K562 (cell line): ENCODE measurements around the gene SIK1. TPM values are rescaled to one million over a fixed set of nuclear protein-coding genes. Genes with fewer than 3 reads are reported as not detected.
"Not testable (repeated sequence)": the region's sequence is repeated elsewhere in the genome, so short reads cannot be mapped to it uniquely, and the experiment has no call there.

Source experiments
- ATAC-seq: fragments of 200-7000 bp; cut with Tn5 transposase; 3 replicates; pipeline ENCODE4 v1.9.1; 2020; ENCODE audit warnings: moderate library complexity
- BruUV-seq: library from RNA; stranded (reverse); fragments of 400-500 nt; replicated peaks from 2 replicates; lab custom pipeline; 2021; lab: Mats Ljungman, UMichigan
- CTCF ChIA-PET: fragments of 300-600 bp; formaldehyde crosslinking; extraction: SDS; loops from one replicate; lab custom pipeline; 2021; ENCODE audit warnings: low intra/inter-chr PET ratio; lab: Yijun Ruan, JAX
- POLR2A ChIA-PET: fragments of 300-600, 350-650 bp; sonication (Branson Sonifier 250); formaldehyde crosslinking; extraction: SDS; loops from one replicate; lab custom pipeline; 2021; ENCODE audit warnings: antibody characterized with exemption, inconsistent platforms; lab: Yijun Ruan, JAX
- DNase-seq, 4 experiments: peaks; one replicate each; pipeline versions ENCODE4 v3.0.0 to v3.0.0-alpha.2; 2011 to 2018; ENCODE audit warnings: low spot score in 3 of 4, mixed read lengths in 3 of 4; ENCODE audit errors: extremely low read depth in 1 of 4
- FAIRE-seq: peaks from 2 replicates; lab custom pipeline; 2011; peaks lifted over from hg19 to GRCh38; lab: Jason Lieb, UNC
- H2AFZ ChIP-seq: 2 replicates; pipeline ENCODE4 v1.6.0; 2011; ENCODE audit warnings: low read depth, low read length, control low read depth, inconsistent platforms
- H3K27ac ChIP-seq: fragments of 200-600 bp; 3 replicates; pipeline ENCODE4 v1.8.0; 2011; ENCODE audit warnings: low read depth, mild to moderate bottlenecking, control low read depth, inconsistent platforms, low read length, moderate library complexity, mixed read lengths; ENCODE audit errors: extremely low read depth
- H3K27me3 ChIP-seq, 2 experiments: fragments of 300-600 bp in 1 of 2; 2 replicates in 1 of 2; 3 replicates in 1 of 2; pipeline versions ENCODE4 v1.6.0 to v1.8.0; 2011; ENCODE audit warnings: inconsistent platforms in 2 of 2, low read length in 2 of 2, mild to moderate bottlenecking in 1 of 2, mixed read lengths in 1 of 2, moderate library complexity in 1 of 2; ENCODE audit not compliant: control insufficient read depth in 2 of 2, insufficient read depth in 2 of 2
- H3K36me3 ChIP-seq: fragments of 300-600 bp; 3 replicates; pipeline ENCODE4 v1.8.0; 2011; ENCODE audit warnings: mild to moderate bottlenecking, low read length, inconsistent platforms; ENCODE audit not compliant: control insufficient read depth, insufficient read depth
- H3K4me1 ChIP-seq, 2 experiments: fragments of 200-600 bp in 1 of 2; replicated peaks in 1 of 2; 2 replicates in 1 of 2; 3 replicates in 1 of 2; pipeline versions ENCODE4 v1.5.1 to v1.8.0; 2011; ENCODE audit warnings: inconsistent platforms in 2 of 2, low read length in 2 of 2, mild to moderate bottlenecking in 1 of 2, mixed read lengths in 1 of 2, moderate library complexity in 1 of 2; ENCODE audit not compliant: control insufficient read depth in 2 of 2, insufficient read depth in 2 of 2
- H3K4me2 ChIP-seq: 2 replicates; pipeline ENCODE4 v1.6.1; 2011; ENCODE audit warnings: low read length, control low read depth, inconsistent platforms, mixed read lengths; ENCODE audit not compliant: insufficient read depth
- H3K4me3 ChIP-seq: fragments of 200-600 bp; sonication (generic), shearing (Covaris generic); 2 replicates; pipeline ENCODE4 v1.5.1; 2016; ENCODE audit warnings: control low read depth, inconsistent platforms
- H3K79me2 ChIP-seq: fragments of 200-600 bp; 3 replicates; pipeline ENCODE4 v1.8.0; 2011; ENCODE audit warnings: low read length, inconsistent platforms; ENCODE audit not compliant: control insufficient read depth, insufficient read depth
- H3K9ac ChIP-seq, 2 experiments: 2 replicates each; pipeline versions ENCODE4 v1.6.0 to v1.6.1; 2011; ENCODE audit warnings: low read depth in 2 of 2, low read length in 2 of 2, control low read depth in 1 of 2, inconsistent platforms in 1 of 2, mild to moderate bottlenecking in 1 of 2, mixed read lengths in 1 of 2; ENCODE audit not compliant: insufficient read depth in 1 of 2
- H3K9me1 ChIP-seq: one replicate; pipeline ENCODE4 v1.6.0; 2011; ENCODE audit warnings: inconsistent platforms, mild to moderate bottlenecking, low read length, moderate library complexity; ENCODE audit not compliant: control insufficient read depth, insufficient read depth
- H3K9me3 ChIP-seq: replicated peaks from 2 replicates; pipeline ENCODE4 v1.5.1; 2011; ENCODE audit warnings: low read depth, low read length, inconsistent platforms; ENCODE audit not compliant: control insufficient read depth, insufficient read depth
- H4K20me1 ChIP-seq: replicated peaks from 2 replicates; pipeline ENCODE4 v1.6.1; 2011; ENCODE audit warnings: low read length, inconsistent platforms, mixed read lengths; ENCODE audit not compliant: control insufficient read depth, insufficient read depth
- WGBS: fragments of 100-300 bp; shearing (Covaris generic); methylation state at CpG from one replicate; pipeline ENCODE4 v1.1.6; 2016; ENCODE audit warnings: low coverage, mixed read lengths; ENCODE audit not compliant: insufficient coverage; ENCODE audit errors: missing lambda C conversion rate; 5-methylcytosine and 5-hydroxymethylcytosine counted together
- in situ Hi-C: fragments of 300-500 bp; cut with MboI; formaldehyde crosslinking; loops from 4 replicates; pipeline ENCODE4 v1.15.0; 2018; ENCODE audit warnings: inconsistent platforms, mixed read lengths
- intact Hi-C: fragments of 100-400 bp; cut with micrococcal nuclease; formaldehyde crosslinking; loops from 2 replicates; pipeline ENCODE4 v1.14.2; 2022
- polyA plus RNA-seq, 8 experiments: library from polyadenylated mRNA; depleted of rRNA in 4 of 8; stranded (reverse) in 5 of 8; unstranded in 3 of 8; fragments of >200 nt; fragmentation: Nextera tagmentation in 2 of 8; fragmentation: Illumina TruSeq in 1 of 8; extraction: Ambion mirVana in 2 of 8; extraction: Trizol in 1 of 8; gene quantifications; 2 replicates each; pipeline versions ENCODE4 v1.2.1 to v1.2.3, GENCODE V29; 2011 to 2014; ENCODE audit warnings: inconsistent platforms in 1 of 8, missing spikeins in 1 of 8
- total RNA-seq, 7 experiments: library from RNA; depleted of rRNA in 6 of 7; stranded (reverse); fragments of >200 nt in 6 of 7; fragmentation: Illumina TruSeq in 2 of 7; extraction: Trizol in 2 of 7; gene quantifications; 2 replicates each; pipeline versions ENCODE4 v1.2.1 to v1.2.3, GENCODE V29; 2011 to 2021; ENCODE audit warnings: low replicate concordance in 1 of 7

Gene SIK1
- total and polyA plus RNA-seq, 9 of the 15 experiments (the other 6 are each of a cell fraction or from before 2014, with no cell fraction given), result 0.45 to 4.3 (median 1.8) TPM; not detected in 2

DNA sequence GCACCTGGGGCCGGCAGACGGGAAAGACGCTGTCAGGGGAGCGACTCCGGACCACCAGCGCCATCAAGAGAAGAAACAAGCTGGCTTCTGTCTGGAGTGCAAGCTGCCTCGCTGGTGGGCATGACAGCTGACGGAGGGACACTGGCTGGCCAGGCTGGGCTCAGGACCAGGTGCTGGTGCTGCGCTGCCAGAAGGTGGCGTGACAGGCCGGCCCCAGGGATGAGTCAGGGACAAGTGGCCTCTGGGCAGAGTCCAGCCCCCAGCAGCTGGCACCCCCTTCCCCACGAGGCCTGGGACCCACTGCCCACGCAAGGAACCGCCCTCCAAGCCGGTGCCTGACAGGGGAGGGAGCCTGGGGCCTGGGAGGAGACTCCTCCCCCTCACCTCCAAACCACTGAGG is 7.5 kb downstream of the SIK1 start:
- no CpG with 5 or more reads among the region's 15 CpGs for WGBS
- H3K4me2 ChIP-seq, H3K27ac ChIP-seq, H3K9me1 ChIP-seq, H3K4me1 ChIP-seq, H3K9ac ChIP-seq, H2AFZ ChIP-seq, H3K79me2 ChIP-seq, BruUV-seq, DNase-seq, H3K36me3 ChIP-seq, in situ Hi-C loops, H3K9me3 ChIP-seq, H4K20me1 ChIP-seq, FAIRE-seq, ATAC-seq, H3K4me3 ChIP-seq, CTCF ChIA-PET, POLR2A ChIA-PET, H3K27me3 ChIP-seq, intact Hi-C loops: not testable (repeated sequence)

- H3K27ac ChIP-seq, ATAC-seq, H3K4me2 ChIP-seq, in situ Hi-C loops, H3K4me3 ChIP-seq, H2AFZ ChIP-seq, CTCF ChIA-PET, DNase-seq, intact Hi-C loops, H3K27me3 ChIP-seq, BruUV-seq, H3K36me3 ChIP-seq, H3K79me2 ChIP-seq, H3K9ac ChIP-seq, H3K4me1 ChIP-seq, H4K20me1 ChIP-seq, H3K9me3 ChIP-seq, H3K9me1 ChIP-seq, POLR2A ChIA-PET, FAIRE-seq: not testable (repeated sequence)
- WGBS, result no CpG with 5 or more reads among the region's 5 CpGs
Observed at GRCh38 chr21:43414576-43414975, 12.4 kb downstream of the SIK1 start.

- WGBS, result no CpG with 5 or more reads among the region's 28 CpGs
- not testable (repeated sequence) for DNase-seq
Observed at GRCh38 chr21:43412020-43412788, 14.7 kb downstream of the SIK1 start.

More at GRCh38 chr21:43412020-43412788, 14.7 kb downstream of the SIK1 start:
- H3K9me1 ChIP-seq, POLR2A ChIA-PET, FAIRE-seq, H3K27ac ChIP-seq, H3K36me3 ChIP-seq, H3K4me3 ChIP-seq, CTCF ChIA-PET, intact Hi-C loops, BruUV-seq, H4K20me1 ChIP-seq, H3K9ac ChIP-seq, H3K79me2 ChIP-seq, H3K27me3 ChIP-seq, H3K4me1 ChIP-seq, H3K9me3 ChIP-seq, H2AFZ ChIP-seq, H3K4me2 ChIP-seq, in situ Hi-C loops: not testable (repeated sequence)
- peak; percentile 63 for ATAC-seq
